Ascending aorta (tissue), 2 donors: Measurements from ENCODE around the gene LRP5. TPM values are rescaled to one million over a fixed set of nuclear protein-coding genes. Genes with fewer than 3 reads are reported as not detected.
"Not testable (repeated sequence)": the region's sequence is repeated elsewhere in the genome, so short reads cannot be mapped to it uniquely, and the experiment has no call there.

Source experiments
- DNase-seq, 2 donors: peaks; one replicate each; pipeline ENCODE4 v3.0.0-alpha.2; 2019; ENCODE audit warnings: low spot score in 2 of 2
- H3K27ac ChIP-seq, 2 donors: fragments of 200-600 bp; sonication (generic); one replicate each; pipeline ENCODE4 v1.5.1; 2016 to 2017; ENCODE audit warnings: mild to moderate bottlenecking in 1 of 2
- H3K27me3 ChIP-seq: fragments of 200-600 bp; sonication (generic); one replicate; pipeline ENCODE4 v1.5.1; 2017
- H3K36me3 ChIP-seq, 2 donors: fragments of 200-600 bp; sonication (generic); one replicate each; pipeline ENCODE4 v1.5.1; 2016
- H3K4me1 ChIP-seq, 2 donors: fragments of 200-600 bp; sonication (generic); one replicate each; pipeline ENCODE4 v1.5.1; 2016 to 2017; ENCODE audit warnings: mild to moderate bottlenecking in 1 of 2
- H3K4me3 ChIP-seq, 2 donors: fragments of 200-600 bp; sonication (generic); one replicate each; pipeline ENCODE4 v1.5.1; 2016 to 2017; ENCODE audit warnings: mild to moderate bottlenecking in 1 of 2
- H3K9me3 ChIP-seq, 2 donors: fragments of 200-600 bp; sonication (generic); one replicate each; pipeline ENCODE4 v1.5.1; 2016
- CTCF ChIP-seq, 3 experiments: fragments of 200-600 bp in 2 of 3; fragments of 450-650 bp in 1 of 3; sonication (generic) in 2 of 3; IDR thresholded peaks; one replicate each; pipeline ENCODE4 v1.5.1; 2016 to 2019; ENCODE audit warnings: antibody characterized with exemption in 3 of 3, mild to moderate bottlenecking in 1 of 3, moderate library complexity in 1 of 3
- intact Hi-C: fragments of 100-400 bp; cut with DNase I; formaldehyde crosslinking; loops from one replicate; pipeline ENCODE4 v1.15.1; 2023
- total RNA-seq: library from RNA; depleted of rRNA; stranded (reverse); fragments of >200 nt; gene quantifications from one replicate; pipeline ENCODE4 v1.1.0, GENCODE V29; 2016

Gene LRP5
- total RNA-seq, 1 donor from 2014 or later: 130 TPM

GRCh38 chr11:68398995-68399851, 86.8 kb downstream of the LRP5 start:
- Histone ChIP-seq H3K27me3 (no peaks in the 10 kb centered on the region), H3K27ac (peak overlapping the region; percentile 53 to 71), H3K4me1 (peaks cover 6 to 12% of the 10 kb centered on the region in 2 donors), H3K4me3 (no peak overlapping the region), H3K9me3 (no peaks in the 10 kb centered on the region), H3K36me3 (peaks cover 17 to 43% of the 10 kb centered on the region in 2 donors)
- no peak for TF ChIP-seq CTCF (IDR thresholded peaks at IDR 0.05)
- intact Hi-C loops: no loop called here
- peak in 1 of 2 donors; percentile 78 for DNase-seq

GRCh38 chr11:68399916-68400315, 87.5 kb downstream of the LRP5 start:
- intact Hi-C loops: no loop called here
- no peak for DNase-seq
- no peak overlapping the region for H3K4me3 ChIP-seq
- peak overlapping the region; percentile 53 to 71 for H3K27ac ChIP-seq
- H3K9me3 ChIP-seq: no peaks in the 10 kb centered on the region
- H3K36me3 ChIP-seq: peaks cover 21 to 42% of the 10 kb centered on the region in 2 donors
- H3K27me3 ChIP-seq: no peaks in the 10 kb centered on the region
- H3K4me1 ChIP-seq: peaks cover 6 to 12% of the 10 kb centered on the region in 2 donors
- TF ChIP-seq CTCF (IDR thresholded peaks at IDR 0.05): no peak

GRCh38 chr11:68400584-68400983, 88.2 kb downstream of the LRP5 start:
- Histone ChIP-seq H3K36me3 (peaks cover 21 to 39% of the 10 kb centered on the region in 2 donors), H3K4me1 (peaks cover 6 to 12% of the 10 kb centered on the region in 2 donors), H3K27ac (peak overlapping the region in 1 of 2 donors; percentile 71)
- H3K4me3 ChIP-seq, DNase-seq, H3K27me3 ChIP-seq, intact Hi-C loops, H3K9me3 ChIP-seq: not testable (repeated sequence)

- no peak for DNase-seq
- Histone ChIP-seq H3K9me3 (no peaks in the 10 kb centered on the region), H3K4me1 (peaks cover 6 to 12% of the 10 kb centered on the region in 2 donors), H3K27ac (no peak overlapping the region), H3K36me3 (peaks cover 32 to 47% of the 10 kb centered on the region in 2 donors), H3K4me3 (no peak overlapping the region), H3K27me3 (no peaks in the 10 kb centered on the region)
- intact Hi-C loops: no loop called here
- no peak for TF ChIP-seq CTCF (IDR thresholded peaks at IDR 0.05)
These were observed 89.5 kb downstream of the LRP5 start for GRCh38 chr11:68401856-68402255.

GRCh38 chr11:68402355-68403031, 90.1 kb downstream of the LRP5 start:
- intact Hi-C loops: no loop called here
- peaks cover 36 to 53% of the 10 kb centered on the region in 2 donors for H3K36me3 ChIP-seq
- no peaks in the 10 kb centered on the region for H3K27me3 ChIP-seq
- H3K4me1 ChIP-seq: peaks cover 6 to 12% of the 10 kb centered on the region in 2 donors
- H3K27ac ChIP-seq: no peak overlapping the region
- no peak for DNase-seq
- H3K4me3 ChIP-seq: no peak overlapping the region
- H3K9me3 ChIP-seq: no peaks in the 10 kb centered on the region
- TF ChIP-seq CTCF (IDR thresholded peaks at IDR 0.05): no peak

GRCh38 chr11:68403424-68403823, 91.0 kb downstream of the LRP5 start:
- no peak for DNase-seq
- intact Hi-C loops: no loop called here
- peaks cover 40 to 59% of the 10 kb centered on the region in 2 donors for H3K36me3 ChIP-seq
- H3K27me3 ChIP-seq: no peaks in the 10 kb centered on the region
- no peak for TF ChIP-seq CTCF (IDR thresholded peaks at IDR 0.05)
- no peak overlapping the region for H3K4me3 ChIP-seq
- H3K9me3 ChIP-seq: no peaks in the 10 kb centered on the region
- no peak overlapping the region for H3K27ac ChIP-seq
- H3K4me1 ChIP-seq: peaks cover 6 to 12% of the 10 kb centered on the region in 2 donors
